GM18858 (cell line): ENCODE measurements around the gene L1CAM.

Source experiments
- ATAC-seq: cut with Tn5 transposase; IDR thresholded peaks from one replicate; pipeline ENCODE4 v1.9.1; 2021; ENCODE audit not compliant: unreplicated experiment

L1CAM gene

GRCh38 chrX:153865685-153866084 is 20.3 kb downstream of the L1CAM start:
- no peak for ATAC-seq

DNA sequence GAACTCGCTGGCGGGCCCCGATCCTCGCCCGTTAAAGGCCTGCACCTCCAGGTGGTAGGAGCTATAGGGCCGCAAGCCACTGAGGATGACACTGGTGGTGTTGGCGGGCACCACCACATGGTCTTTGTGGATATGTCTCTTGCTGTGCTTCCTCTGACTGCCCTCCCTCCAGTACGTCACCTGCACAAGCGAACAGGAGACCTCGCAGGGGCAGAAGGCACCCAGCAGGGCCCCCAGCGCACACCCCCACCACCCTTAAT is 20.7 kb downstream of the L1CAM start:
- no peak for ATAC-seq

- no peak for ATAC-seq
These were observed 21.2 kb downstream of the L1CAM start for GRCh38 chrX:153864561-153865320.

GRCh38 chrX:153864101-153864500 is 21.9 kb downstream of the L1CAM start:
- ATAC-seq = no peak

DNA sequence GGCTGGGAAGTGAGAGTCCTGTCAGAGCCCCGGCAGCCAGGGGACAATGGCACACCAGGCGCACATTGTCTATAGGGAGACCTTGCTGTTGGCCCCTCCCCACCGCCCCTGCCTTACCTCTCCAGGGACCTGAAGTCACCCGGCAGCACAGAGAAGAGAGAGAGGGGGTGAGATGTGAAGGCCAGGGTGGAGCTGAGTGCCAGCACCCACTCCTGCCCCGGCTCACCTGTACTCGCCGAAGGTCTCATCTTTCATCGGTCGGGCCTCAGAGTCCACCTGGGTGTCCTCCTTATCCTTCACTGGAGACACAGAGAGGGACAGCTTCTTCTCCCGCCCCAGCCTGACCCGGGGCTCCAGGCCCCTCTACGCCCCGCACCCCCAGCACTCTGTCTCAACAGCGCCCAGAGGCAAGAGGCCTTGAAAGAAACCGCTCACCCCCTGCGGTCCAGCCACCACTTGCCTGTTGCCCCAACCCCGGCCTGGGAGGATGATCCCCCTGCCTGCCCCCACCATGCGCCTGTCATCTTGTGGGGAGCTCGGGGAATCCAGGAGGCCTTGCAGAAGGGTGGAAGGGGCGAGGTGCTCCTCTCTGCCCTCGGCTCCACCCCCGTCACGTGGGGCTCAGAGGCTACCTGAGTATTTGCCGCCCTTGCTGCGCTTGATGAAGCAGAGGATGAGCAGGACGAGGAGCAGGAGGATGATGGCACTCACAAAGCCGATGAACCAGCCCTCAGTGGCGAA is 22.6 kb downstream of the L1CAM start:
- no peak for ATAC-seq

DNA sequence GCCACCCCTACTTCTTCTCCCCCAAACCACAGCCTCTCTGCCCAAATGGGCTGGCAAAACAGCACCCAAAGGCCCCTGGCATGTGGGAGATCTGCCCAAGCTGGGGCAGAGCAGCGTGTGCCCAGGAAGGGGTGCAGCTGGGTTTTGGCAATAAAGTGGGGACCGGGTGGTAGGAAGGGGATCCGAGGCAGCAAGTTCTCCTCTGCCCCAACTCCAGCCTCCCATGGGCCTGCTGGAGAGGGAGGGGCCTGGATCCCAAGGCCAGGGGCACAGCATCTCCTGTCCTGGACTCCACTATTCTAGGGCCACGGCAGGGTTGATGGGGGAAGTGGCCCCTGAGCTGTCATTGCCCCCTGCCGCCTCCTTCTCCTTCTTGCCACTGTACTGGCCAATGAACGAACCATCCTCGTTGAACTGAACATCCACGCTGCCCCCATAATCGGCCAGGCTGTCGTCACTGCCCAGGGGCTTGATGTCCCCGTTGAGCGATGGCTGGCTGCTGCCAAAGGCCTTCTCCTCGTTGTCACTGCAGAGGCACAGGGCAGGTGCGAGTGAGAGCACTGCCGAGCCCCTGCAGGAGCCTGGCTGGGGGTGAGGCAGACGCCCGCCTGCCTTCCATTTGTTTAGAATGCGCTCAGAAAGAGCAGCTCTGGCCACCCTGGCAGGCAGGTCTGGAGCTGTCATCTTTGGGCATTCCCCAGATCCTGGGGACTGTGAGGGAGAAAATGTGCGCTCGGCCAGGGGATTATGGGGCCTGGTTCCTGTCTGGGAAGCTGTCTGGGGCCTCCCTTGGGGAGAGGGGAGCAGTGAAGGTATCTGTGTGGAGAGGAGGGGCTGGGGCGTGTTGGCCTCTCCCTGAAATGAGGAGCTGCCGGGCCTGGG is 23.4 kb downstream of the L1CAM start:
- no peak for ATAC-seq

- ATAC-seq = no peak
These were observed 24.2 kb downstream of the L1CAM start for GRCh38 chrX:153861733-153862310.

DNA sequence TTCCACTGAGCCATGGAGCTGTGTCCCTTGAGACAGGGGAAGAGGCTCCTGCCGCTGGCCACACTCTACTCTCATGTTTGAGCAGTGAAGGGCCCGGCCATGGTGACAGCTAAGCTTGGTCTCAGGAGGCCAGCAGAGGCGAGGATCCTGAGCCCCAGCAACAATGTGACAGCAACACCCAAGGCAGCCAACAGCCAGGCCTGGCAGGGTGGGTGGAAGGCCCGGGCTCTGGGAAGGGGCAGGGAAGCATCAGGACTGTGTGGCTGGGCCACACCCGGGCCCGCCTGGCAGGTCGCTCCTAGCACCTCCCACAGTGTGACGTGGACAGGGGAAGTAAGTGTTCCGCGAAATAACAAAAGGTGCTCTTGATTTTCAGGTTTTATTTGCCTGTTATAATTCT is 24.8 kb downstream of the L1CAM start:
- ATAC-seq = no peak

- no peak for ATAC-seq
These were observed 28.5 kb downstream of the L1CAM start for GRCh38 chrX:153857348-153857903.

- no peak for ATAC-seq
These were observed 31.3 kb downstream of the L1CAM start for GRCh38 chrX:153854702-153855101.

GRCh38 chrX:153853902-153854267 is 32.1 kb downstream of the L1CAM start:
- ATAC-seq = no peak

GRCh38 chrX:153853180-153853901 is 32.6 kb downstream of the L1CAM start:
- ATAC-seq = no peak

GRCh38 chrX:153851981-153852380 is 34.0 kb downstream of the L1CAM start:
- no peak for ATAC-seq

GRCh38 chrX:153848325-153848724 is 37.6 kb downstream of the L1CAM start:
- no peak for ATAC-seq

- no peak for ATAC-seq
These were observed 40.1 kb downstream of the L1CAM start for GRCh38 chrX:153845842-153846241.

GRCh38 chrX:153845195-153845594 is 40.8 kb downstream of the L1CAM start:
- ATAC-seq = no peak

DNA sequence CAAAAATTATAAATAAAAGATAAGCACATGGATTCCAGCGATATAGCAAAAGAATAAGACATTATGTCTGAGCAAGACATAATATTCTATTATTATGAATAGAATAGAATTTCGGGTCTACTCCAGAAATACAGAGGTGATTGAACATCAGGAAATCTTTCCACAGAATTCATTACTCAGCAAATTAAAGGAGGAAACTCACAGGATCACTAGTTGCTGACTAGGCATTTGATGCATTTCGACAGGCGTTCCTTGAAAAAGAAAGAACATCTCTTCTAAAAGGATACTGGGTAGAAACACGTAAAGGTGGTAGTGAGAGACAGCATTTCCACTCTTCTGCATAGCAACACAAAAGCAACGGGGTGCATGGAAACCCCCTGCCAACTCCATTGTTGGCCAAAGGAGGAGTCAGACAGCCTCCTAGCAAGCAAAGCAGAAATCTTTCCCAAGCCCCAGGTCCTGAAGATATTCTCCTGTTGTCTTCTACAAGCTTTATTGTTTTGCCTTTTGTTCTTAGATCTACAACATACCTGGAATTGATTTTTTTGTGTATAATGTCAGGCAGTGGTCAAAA is 41.4 kb downstream of the L1CAM start:
- ATAC-seq = no peak

DNA sequence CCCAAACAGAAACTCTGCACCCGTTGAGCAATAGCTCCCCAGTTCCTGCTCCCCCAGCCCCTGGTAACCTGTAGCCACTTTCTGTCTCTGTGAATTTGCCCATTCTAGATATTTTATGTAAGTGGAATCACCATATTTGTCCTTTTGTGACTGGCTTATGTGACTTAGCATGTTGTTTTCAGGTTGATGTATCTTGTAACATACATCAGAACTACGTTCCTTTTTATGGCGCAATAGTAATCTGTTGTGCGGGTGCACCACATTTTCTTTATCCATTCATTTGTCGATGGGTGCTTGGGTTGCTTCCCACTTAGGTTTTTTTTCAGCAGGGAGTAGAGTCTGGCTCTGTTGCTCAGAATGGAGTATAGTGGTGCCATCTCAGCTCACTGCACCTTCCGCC is 49.1 kb downstream of the L1CAM start:
- ATAC-seq = no peak

DNA sequence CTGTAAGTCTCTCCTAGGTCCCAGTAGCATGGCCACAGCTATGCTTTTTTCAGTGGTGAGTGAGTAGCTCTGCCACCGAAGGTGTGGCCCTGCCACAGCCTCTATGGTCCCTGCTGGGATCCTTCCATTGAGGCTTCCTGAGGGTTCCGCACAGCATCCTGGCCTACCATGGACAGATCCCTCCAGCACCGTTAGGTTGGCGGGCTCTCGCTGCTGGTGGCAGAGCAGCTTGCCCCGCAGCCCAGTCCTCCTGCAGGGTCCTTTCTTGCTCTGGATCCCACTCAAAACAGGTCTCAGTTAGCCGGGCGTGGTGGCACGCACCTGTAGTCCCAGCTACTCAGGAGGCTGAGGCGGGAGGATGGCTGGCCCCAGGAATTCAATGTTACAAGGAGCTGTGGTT is 53.2 kb downstream of the L1CAM start:
- ATAC-seq = no peak

DNA sequence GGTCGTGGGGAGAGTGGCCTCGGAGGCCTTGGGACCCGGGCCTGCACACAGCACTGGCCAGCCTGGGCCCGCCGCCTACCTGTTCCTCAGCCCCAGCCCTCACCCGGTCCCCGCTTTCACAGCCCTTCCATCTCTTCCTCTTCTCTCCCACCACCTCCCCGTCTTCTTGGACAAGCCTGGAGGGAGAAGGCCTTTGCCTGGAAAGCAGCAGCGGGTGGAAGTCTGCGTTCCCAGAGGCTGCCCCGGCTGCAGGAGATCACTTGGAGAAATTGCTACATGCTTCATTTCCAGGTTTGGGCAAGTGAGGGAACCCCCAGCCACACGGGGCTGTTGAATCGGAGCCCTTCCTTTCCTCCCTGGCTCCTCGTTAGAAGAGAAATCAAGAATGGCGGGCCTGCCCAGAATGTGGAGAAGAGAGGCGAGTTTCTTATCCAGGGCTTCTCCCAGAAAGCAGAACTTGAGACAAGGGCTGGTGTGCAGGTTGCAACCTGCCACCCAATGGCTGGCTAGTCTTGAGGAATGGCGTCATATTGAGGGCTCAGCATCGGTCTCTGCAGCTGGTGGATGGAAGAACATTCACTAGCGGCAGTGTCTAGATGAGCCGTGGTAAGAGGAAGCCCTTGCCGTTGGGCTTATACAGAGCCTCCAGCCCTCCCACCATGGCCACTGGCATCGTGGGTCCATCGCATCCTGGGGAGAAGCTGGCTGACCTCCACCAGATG is 54.4 kb downstream of the L1CAM start:
- ATAC-seq = no peak
